Kidney epithelial cell (primary cell): Measurements from ENCODE around the gene CCDC107. TPM values are rescaled to one million over a fixed set of nuclear protein-coding genes. Genes with fewer than 3 reads are reported as not detected.

Experiments used
- DNase-seq: peaks from one replicate; pipeline ENCODE4 v3.0.0-alpha.2; 2010; ENCODE audit warnings: low read depth
- H3K27me3 ChIP-seq: 2 replicates; pipeline ENCODE4 v1.6.0; 2011; ENCODE audit warnings: low read length; ENCODE audit not compliant: control insufficient read depth, insufficient read depth
- H3K36me3 ChIP-seq: 2 replicates; pipeline ENCODE4 v1.5.1; 2011; ENCODE audit warnings: low read length; ENCODE audit not compliant: control insufficient read depth, insufficient read depth
- H3K4me3 ChIP-seq: 2 replicates; pipeline ENCODE4 v1.5.1; 2011; ENCODE audit warnings: low read depth, mild to moderate bottlenecking, control low read depth, low read length
- total RNA-seq: library from RNA; depleted of rRNA; stranded (reverse); fragments of >200 nt; gene quantifications from 2 replicates; pipeline ENCODE4 v1.2.3, GENCODE V29; 2015
- TF ChIP-seq, protein P1 (sequence below): IDR thresholded peaks from 2 replicates; pipeline ENCODE4 v1.5.1; 2011; ENCODE audit warnings: mild to moderate bottlenecking, moderate library complexity, low read length, control low read depth, inconsistent platforms; ENCODE audit not compliant: insufficient read depth, poor library complexity, severe bottlenecking

The CCDC107 gene
- total RNA-seq, 1 donor from 2014 or later = 14.0 TPM

DNA sequence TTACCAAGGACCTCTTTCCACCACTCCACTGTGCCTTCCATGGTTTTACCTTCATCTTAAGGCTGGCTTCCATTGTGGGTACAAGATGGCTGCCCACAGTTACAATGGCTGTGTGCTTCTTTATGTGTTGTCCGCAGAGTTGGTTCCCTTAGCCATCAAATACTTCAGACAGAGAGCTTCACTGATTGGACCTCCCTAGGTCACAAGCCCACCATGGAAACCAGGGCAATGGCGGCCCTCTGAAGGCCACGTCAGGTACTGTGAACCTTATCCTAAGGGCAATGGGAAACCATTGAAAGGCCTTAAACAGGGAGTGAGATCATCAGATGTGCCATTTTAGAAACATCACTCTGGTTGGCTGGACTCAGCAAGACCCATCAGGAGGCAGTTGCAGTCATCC lies 9.8 kb downstream of the CCDC107 start:
- Histone ChIP-seq H3K4me3 (no peak overlapping the region), H3K36me3 (no peaks in the 10 kb centered on the region)
- no peak for DNase-seq

DNA sequence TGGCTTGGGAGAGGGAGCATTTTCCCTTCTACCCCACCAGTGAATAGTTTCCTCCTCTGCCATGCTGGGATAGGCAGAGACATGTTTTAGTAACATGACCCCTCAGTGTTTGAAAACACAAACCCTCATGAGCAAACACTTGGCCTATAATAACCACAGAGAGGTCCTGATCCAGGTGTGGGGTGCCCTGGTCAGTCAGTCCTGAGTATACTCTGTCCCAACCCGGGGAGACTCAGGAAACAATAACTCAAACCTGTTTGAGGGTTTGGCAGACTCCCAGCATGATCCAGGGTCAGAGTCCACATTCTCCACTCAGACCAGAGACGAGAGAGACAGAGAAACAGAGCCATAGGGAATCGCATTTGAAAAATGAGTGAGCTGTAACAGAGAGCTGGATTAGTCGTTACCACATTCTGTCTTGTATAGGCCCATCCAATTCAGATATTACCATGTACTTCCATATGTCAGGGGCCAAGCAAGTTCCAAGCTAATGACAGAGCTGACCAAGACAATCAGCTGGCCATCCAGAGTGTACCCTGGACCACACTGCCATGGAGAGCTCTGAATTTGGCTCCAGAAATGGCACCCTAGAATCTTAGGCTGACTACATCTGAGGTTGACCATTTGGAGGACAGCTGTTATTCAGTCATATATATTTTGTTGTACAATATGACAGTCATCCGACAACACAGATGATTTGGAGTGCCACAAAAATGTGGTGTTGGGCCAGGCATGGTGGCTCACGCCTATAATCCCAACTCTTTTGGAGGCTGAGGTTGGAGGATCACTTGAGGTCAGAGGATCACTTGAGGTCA lies 11.4 kb downstream of the CCDC107 start:
- DNase-seq = no peak
- no peaks in the 10 kb centered on the region for H3K36me3 ChIP-seq
- TF ChIP-seq, protein P1, sequence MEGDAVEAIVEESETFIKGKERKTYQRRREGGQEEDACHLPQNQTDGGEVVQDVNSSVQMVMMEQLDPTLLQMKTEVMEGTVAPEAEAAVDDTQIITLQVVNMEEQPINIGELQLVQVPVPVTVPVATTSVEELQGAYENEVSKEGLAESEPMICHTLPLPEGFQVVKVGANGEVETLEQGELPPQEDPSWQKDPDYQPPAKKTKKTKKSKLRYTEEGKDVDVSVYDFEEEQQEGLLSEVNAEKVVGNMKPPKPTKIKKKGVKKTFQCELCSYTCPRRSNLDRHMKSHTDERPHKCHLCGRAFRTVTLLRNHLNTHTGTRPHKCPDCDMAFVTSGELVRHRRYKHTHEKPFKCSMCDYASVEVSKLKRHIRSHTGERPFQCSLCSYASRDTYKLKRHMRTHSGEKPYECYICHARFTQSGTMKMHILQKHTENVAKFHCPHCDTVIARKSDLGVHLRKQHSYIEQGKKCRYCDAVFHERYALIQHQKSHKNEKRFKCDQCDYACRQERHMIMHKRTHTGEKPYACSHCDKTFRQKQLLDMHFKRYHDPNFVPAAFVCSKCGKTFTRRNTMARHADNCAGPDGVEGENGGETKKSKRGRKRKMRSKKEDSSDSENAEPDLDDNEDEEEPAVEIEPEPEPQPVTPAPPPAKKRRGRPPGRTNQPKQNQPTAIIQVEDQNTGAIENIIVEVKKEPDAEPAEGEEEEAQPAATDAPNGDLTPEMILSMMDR = no peak
- H3K4me3 ChIP-seq = no peak overlapping the region
- H3K27me3 ChIP-seq = no peaks in the 10 kb centered on the region

More for the DNA sequence above, 9.8 kb downstream of the CCDC107 start:
- TF ChIP-seq, protein P1 = no peak
- H3K27me3 ChIP-seq = no peaks in the 10 kb centered on the region

DNA sequence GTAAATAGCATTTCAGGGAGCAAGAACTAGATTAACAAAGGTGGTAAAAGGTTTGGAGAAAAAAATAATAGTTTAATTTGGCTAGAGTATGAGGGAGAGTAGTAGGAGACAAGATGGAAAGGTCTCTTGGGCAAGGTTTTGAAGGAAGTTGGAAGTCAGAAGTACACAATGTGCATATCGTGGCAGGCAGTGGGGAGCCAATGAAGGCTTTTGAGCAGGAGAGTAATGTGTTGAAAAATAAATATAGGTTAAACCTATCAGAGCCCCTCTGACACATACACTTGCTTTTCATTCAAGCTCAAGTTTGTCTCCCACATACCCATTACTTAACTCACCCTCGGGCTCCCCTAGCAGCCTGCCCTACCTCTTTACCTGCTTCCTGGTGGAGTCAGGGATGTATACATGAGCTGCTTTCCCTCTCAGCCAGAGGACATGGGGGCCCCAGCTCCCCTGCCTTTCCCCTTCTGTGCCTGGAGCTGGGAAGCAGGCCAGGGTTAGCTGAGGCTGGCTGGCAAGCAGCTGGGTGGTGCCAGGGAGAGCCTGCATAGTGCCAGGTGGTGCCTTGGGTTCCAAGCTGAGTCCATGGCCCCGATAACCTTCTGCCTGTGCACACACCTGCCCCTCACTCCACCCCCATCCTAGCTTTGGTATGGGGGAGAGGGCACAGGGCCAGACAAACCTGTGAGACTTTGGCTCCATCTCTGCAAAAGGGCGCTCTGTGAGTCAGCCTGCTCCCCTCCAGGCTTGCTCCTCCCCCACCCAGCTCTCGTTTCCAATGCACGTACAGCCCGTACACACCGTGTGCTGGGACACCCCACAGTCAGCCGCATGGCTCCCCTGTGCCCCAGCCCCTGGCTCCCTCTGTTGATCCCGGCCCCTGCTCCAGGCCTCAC lies 15.3 kb downstream of the CCDC107 start, which contains the start of gene CA9:
CA9 (plus strand) TSS at position 797 of the 893 bp plus-strand sequence; CDS start at position 829, 32 bp downstream.
- no peak for DNase-seq
- peaks cover 3% of the 10 kb centered on the region for H3K27me3 ChIP-seq
- no peak within 1 kb of the TSS for H3K4me3 ChIP-seq
- TF ChIP-seq, protein P1 = no peak
- no peaks in the 10 kb centered on the region for H3K36me3 ChIP-seq

DNA sequence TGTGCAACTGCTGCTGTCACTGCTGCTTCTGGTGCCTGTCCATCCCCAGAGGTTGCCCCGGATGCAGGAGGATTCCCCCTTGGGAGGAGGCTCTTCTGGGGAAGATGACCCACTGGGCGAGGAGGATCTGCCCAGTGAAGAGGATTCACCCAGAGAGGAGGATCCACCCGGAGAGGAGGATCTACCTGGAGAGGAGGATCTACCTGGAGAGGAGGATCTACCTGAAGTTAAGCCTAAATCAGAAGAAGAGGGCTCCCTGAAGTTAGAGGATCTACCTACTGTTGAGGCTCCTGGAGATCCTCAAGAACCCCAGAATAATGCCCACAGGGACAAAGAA lies 15.9 kb downstream of the CCDC107 start:
- TF ChIP-seq, protein P1 = no peak
- DNase-seq = no peak
- Histone ChIP-seq H3K4me3 (no peak overlapping the region), H3K27me3 (peaks cover 3% of the 10 kb centered on the region), H3K36me3 (no peaks in the 10 kb centered on the region)

DNA sequence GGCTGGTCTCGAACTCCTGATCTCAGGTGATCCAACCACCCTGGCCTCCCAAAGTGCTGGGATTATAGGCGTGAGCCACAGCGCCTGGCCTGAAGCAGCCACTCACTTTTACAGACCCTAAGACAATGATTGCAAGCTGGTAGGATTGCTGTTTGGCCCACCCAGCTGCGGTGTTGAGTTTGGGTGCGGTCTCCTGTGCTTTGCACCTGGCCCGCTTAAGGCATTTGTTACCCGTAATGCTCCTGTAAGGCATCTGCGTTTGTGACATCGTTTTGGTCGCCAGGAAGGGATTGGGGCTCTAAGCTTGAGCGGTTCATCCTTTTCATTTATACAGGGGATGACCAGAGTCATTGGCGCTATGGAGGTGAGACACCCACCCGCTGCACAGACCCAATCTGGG lies 17.1 kb downstream of the CCDC107 start:
- Histone ChIP-seq H3K27me3 (peaks cover 3% of the 10 kb centered on the region), H3K4me3 (peak overlapping the region; percentile 47), H3K36me3 (no peaks in the 10 kb centered on the region)
- DNase-seq = no peak
- TF ChIP-seq, protein P1 = no peak
